ENCODE results near the gene CNBP. TPM values are rescaled to one million over a fixed set of nuclear protein-coding genes. Genes with fewer than 3 reads are reported as not detected.

CNBP gene
- total and polyA plus RNA-seq, 2 experiments from 2014 or later: 348 to 444 TPM

DNA sequence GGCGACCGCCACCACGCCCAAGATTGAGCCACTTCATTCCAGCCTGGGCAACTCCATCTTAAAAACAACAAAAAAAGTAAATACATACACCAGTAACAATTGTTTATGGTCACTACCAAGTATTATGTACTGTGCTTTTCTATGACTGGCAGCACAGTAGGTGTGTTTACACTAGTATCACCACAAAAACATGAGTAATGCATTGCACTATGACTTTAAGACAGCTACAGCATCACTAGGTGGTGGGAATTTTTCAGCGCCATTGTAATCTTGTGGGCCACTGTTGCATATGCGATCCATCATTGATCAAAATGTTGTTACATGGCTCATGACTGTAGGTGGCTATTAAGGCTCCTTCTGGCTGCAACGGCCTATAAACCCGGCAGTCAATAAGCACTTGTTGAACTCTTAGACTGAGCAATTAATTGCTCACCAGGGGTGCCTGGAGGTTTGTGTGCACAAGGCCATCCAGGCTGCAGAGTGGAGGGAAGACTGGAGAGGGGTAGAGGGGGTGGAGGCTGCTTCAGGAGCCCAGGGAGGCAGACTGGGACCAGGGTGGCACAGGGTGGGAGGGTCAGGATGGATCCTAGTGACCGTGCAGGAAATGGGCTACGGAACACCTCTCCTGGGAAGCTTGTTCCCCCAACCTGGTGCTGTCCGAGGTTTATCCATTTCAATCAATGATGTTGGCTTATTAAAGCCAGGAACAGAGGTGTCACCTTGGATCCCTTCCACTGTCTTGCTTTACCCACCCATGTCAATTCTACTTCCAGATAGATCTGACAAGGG lies 47.8 kb upstream of the CNBP start (continued):
- TF ChIP-seq, protein P1, sequence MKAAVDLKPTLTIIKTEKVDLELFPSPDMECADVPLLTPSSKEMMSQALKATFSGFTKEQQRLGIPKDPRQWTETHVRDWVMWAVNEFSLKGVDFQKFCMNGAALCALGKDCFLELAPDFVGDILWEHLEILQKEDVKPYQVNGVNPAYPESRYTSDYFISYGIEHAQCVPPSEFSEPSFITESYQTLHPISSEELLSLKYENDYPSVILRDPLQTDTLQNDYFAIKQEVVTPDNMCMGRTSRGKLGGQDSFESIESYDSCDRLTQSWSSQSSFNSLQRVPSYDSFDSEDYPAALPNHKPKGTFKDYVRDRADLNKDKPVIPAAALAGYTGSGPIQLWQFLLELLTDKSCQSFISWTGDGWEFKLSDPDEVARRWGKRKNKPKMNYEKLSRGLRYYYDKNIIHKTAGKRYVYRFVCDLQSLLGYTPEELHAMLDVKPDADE (IDR thresholded peaks at IDR 0.05): no peak
- no peak for TF ChIP-seq EZH2phosphoT487 (IDR thresholded peaks at IDR 0.05; ENCODE audit: unreplicated experiment)

DNA sequence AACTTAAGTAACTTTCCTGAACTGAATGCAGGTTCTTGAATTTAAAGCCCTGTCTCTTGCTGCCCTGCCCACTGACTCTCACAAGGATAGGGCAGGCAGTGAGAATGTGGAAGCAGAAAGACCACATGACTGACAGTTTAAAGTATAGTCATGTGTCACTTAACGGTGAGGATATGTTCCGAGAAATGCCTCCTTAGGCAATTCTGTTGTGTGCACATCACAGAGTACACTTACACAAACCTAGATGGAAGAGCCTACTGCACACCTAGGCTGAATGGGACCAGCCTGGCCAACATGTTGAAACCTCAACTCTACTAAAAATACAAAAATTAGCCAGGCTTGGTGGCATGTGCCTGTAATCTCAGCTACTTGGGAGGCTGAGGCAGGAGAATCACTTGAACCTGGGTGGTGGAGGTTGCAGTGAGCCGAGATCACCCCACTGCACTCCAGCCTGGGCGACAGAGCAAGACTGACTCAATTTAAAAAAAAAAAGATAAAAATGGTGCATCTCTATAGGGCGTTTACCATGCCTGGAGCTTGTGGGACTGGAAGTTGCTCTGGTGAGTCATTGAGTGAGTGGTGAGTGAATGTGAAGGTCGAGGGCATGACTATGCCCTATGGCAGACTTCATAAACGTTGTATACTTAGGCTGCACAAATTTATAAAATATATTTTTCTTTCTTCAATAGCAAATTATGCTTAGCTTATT lies 46.8 kb upstream of the CNBP start:
- Histone ChIP-seq H3K79me2 (replicated peaks; ENCODE audit: insufficient read depth) (no peaks in the 10 kb centered on the region), H3K9me2 (ENCODE audit: insufficient read depth) (no peaks in the 10 kb centered on the region), H3K36me3 (ENCODE audit: insufficient read depth) (no peaks in the 10 kb centered on the region), H3K4me3 (no peak overlapping the region), H3K27ac (ENCODE audit: low read depth) (no peak overlapping the region), H2AFZ (no peak overlapping the region; the same call in 1 of the 2 replicates), H3K4me2 (no peak overlapping the region), H3K27me3 (ENCODE audit: insufficient read depth) (no peaks in the 10 kb centered on the region), H4K20me1 (replicated peaks; ENCODE audit: insufficient read depth) (no peaks in the 10 kb centered on the region), H3K4me1 (ENCODE audit: insufficient read depth) (no peaks in the 10 kb centered on the region), H3F3A (replicated peaks; ENCODE audit: low read depth) (no peaks in the 10 kb centered on the region)
- DNase-seq (ENCODE audit: low spot score): no peak
- H3K36me3 Mint-ChIP-seq (ENCODE audit: low read depth): no peaks in the 10 kb centered on the region
- no peak overlapping the region for H3K4me3 Mint-ChIP-seq
- H3K4me1 Mint-ChIP-seq: peaks cover 28% of the 10 kb centered on the region
- H3K27me3 Mint-ChIP-seq (ENCODE audit: insufficient read depth, low read depth, poor library complexity): peaks cover 14% of the 10 kb centered on the region
- no peaks in the 10 kb centered on the region for H3K9me3 Mint-ChIP-seq
- no peak for ATAC-seq
- no peak overlapping the region for H3K27ac Mint-ChIP-seq
- TF ChIP-seq, protein P1 (IDR thresholded peaks at IDR 0.05): no peak
- TF ChIP-seq CREB1 (CRISPR knock-in tag; IDR thresholded peaks at IDR 0.05; ENCODE audit: low read depth) (no peak), EZH2phosphoT487 (IDR thresholded peaks at IDR 0.05; ENCODE audit: unreplicated experiment) (no peak), ZNF114 (CRISPR knock-in tag; IDR thresholded peaks at IDR 0.05) (no peak), ZNF331 (CRISPR knock-in tag; IDR thresholded peaks at IDR 0.05; ENCODE audit: low read depth) (no peak), JUNB (IDR thresholded peaks at IDR 0.05; ENCODE audit: unreplicated experiment) (no peak)
- TF ChIP-seq, protein P2, sequence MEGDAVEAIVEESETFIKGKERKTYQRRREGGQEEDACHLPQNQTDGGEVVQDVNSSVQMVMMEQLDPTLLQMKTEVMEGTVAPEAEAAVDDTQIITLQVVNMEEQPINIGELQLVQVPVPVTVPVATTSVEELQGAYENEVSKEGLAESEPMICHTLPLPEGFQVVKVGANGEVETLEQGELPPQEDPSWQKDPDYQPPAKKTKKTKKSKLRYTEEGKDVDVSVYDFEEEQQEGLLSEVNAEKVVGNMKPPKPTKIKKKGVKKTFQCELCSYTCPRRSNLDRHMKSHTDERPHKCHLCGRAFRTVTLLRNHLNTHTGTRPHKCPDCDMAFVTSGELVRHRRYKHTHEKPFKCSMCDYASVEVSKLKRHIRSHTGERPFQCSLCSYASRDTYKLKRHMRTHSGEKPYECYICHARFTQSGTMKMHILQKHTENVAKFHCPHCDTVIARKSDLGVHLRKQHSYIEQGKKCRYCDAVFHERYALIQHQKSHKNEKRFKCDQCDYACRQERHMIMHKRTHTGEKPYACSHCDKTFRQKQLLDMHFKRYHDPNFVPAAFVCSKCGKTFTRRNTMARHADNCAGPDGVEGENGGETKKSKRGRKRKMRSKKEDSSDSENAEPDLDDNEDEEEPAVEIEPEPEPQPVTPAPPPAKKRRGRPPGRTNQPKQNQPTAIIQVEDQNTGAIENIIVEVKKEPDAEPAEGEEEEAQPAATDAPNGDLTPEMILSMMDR (conservative IDR thresholded peaks at IDR 0.05; ENCODE audit: low read depth in 2 of 2): no peak
- TF ChIP-seq, protein P3, sequence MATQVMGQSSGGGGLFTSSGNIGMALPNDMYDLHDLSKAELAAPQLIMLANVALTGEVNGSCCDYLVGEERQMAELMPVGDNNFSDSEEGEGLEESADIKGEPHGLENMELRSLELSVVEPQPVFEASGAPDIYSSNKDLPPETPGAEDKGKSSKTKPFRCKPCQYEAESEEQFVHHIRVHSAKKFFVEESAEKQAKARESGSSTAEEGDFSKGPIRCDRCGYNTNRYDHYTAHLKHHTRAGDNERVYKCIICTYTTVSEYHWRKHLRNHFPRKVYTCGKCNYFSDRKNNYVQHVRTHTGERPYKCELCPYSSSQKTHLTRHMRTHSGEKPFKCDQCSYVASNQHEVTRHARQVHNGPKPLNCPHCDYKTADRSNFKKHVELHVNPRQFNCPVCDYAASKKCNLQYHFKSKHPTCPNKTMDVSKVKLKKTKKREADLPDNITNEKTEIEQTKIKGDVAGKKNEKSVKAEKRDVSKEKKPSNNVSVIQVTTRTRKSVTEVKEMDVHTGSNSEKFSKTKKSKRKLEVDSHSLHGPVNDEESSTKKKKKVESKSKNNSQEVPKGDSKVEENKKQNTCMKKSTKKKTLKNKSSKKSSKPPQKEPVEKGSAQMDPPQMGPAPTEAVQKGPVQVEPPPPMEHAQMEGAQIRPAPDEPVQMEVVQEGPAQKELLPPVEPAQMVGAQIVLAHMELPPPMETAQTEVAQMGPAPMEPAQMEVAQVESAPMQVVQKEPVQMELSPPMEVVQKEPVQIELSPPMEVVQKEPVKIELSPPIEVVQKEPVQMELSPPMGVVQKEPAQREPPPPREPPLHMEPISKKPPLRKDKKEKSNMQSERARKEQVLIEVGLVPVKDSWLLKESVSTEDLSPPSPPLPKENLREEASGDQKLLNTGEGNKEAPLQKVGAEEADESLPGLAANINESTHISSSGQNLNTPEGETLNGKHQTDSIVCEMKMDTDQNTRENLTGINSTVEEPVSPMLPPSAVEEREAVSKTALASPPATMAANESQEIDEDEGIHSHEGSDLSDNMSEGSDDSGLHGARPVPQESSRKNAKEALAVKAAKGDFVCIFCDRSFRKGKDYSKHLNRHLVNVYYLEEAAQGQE (IDR thresholded peaks at IDR 0.05; ENCODE audit: unreplicated experiment): no peak
